Sigmoid colon (tissue), 3 donors: ENCODE measurements around the gene NTF4.
"Not testable (repeated sequence)": the region's sequence is repeated elsewhere in the genome, so short reads cannot be mapped to it uniquely, and the experiment has no call there.

ENCODE experiments used
- CTCF ChIP-seq, 4 experiments: fragments of 450-650 bp in 3 of 4; fragments of 200-600 bp in 1 of 4; IDR thresholded peaks; one replicate each; pipeline ENCODE4 v1.5.1; 2016 to 2019; ENCODE audit warnings: antibody characterized with exemption in 4 of 4, mild to moderate bottlenecking in 3 of 4, moderate library complexity in 2 of 4
- POLR2A ChIP-seq, 2 donors: fragments of 450-650 bp; IDR thresholded peaks; one replicate each; pipeline ENCODE4 v1.6.1; 2016; ENCODE audit warnings: antibody characterized with exemption in 2 of 2, mild to moderate bottlenecking in 2 of 2, moderate library complexity in 2 of 2

- not testable (repeated sequence) for TF ChIP-seq CTCF, POLR2A (IDR thresholded peaks at IDR 0.05)
Measured at GRCh38 chr19:49056902-49057596, 7.6 kb downstream of the NTF4 start.
